HepG2 (cell line): ENCODE data around the gene P4HB. TPM values are rescaled to one million over a fixed set of nuclear protein-coding genes. Genes with fewer than 3 reads are reported as not detected.

Experiments used
- CEBPG ChIP-seq: IDR thresholded peaks from 2 replicates; pipeline ENCODE4 v1.6.1; 2016
- MTA3 ChIP-seq: sonication (generic); formaldehyde crosslinking; IDR thresholded peaks from 2 replicates; pipeline ENCODE4 v1.4.0; 2020; ENCODE audit warnings: missing genetic modification reagents
- RNF2 ChIP-seq: fragments of 450-650 bp; conservative IDR thresholded peaks from 2 replicates; pipeline ENCODE4 v1.6.1; 2016; ENCODE audit warnings: low read depth
- SRSF1 ChIP-seq: fragments of 200-400 bp; formaldehyde crosslinking; optimal IDR thresholded peaks from 2 replicates; pipeline ENCODE3; 2017; ENCODE audit warnings: mild to moderate bottlenecking, low read depth, low read length, moderate library complexity
- TEAD2 ChIP-seq: sonication (generic); formaldehyde crosslinking; IDR thresholded peaks from 2 replicates; pipeline ENCODE4 v1.9.0; 2021; ENCODE audit warnings: missing genetic modification reagents
- THYN1 ChIP-seq: sonication (generic); formaldehyde crosslinking; IDR thresholded peaks from 2 replicates; pipeline ENCODE4 v1.8.1; 2023; ENCODE audit warnings: low read depth, mild to moderate bottlenecking, moderate library complexity, missing genetic modification reagents, borderline replicate concordance
- ZBTB7A ChIP-seq: sonication (generic); formaldehyde crosslinking; IDR thresholded peaks from 2 replicates; pipeline ENCODE4 v1.8.0; 2022; ENCODE audit warnings: mild to moderate bottlenecking, missing genetic modification reagents
- ZBTB7B ChIP-seq: sonication (generic); formaldehyde crosslinking; IDR thresholded peaks from 2 replicates; pipeline ENCODE4 v1.4.0; 2020; ENCODE audit warnings: missing genetic modification reagents
- ZNF329 ChIP-seq: sonication (generic); formaldehyde crosslinking; IDR thresholded peaks from 2 replicates; pipeline ENCODE4 v1.9.0; 2021; ENCODE audit warnings: low read depth, mild to moderate bottlenecking, missing genetic modification reagents
- ZNF644 ChIP-seq: IDR thresholded peaks from 2 replicates; pipeline ENCODE4 v1.6.1; 2016; ENCODE audit warnings: low read depth
- ZNF792 ChIP-seq: IDR thresholded peaks from 2 replicates; pipeline ENCODE4 v1.6.1; 2016
- ZNF850 ChIP-seq: sonication (generic); formaldehyde crosslinking; conservative IDR thresholded peaks from 2 replicates; pipeline ENCODE4 v1.9.0; 2021; ENCODE audit warnings: mild to moderate bottlenecking, missing genetic modification reagents
- polyA plus RNA-seq, 8 experiments: library from polyadenylated mRNA; depleted of rRNA in 3 of 8; stranded (reverse) in 7 of 8; unstranded in 1 of 8; fragments of >200 nt; fragmentation: Illumina TruSeq in 4 of 8; extraction: Trizol in 4 of 8; gene quantifications; 2 replicates each; pipeline versions ENCODE4 v1.2.1 to v1.2.3, GENCODE V29; 2011 to 2016; ENCODE audit warnings: low read depth in 4 of 8, missing spikeins in 1 of 8, mixed read lengths in 1 of 8; ENCODE audit not compliant: insufficient read depth in 1 of 8
- total RNA-seq, 5 experiments: library from RNA; depleted of rRNA; stranded (reverse); fragments of >200 nt; fragmentation: Illumina TruSeq; extraction: Trizol; gene quantifications; 2 replicates each; pipeline ENCODE4 v1.2.3, GENCODE V29; 2016; ENCODE audit warnings: low read depth in 1 of 5
- TF ChIP-seq, protein P1 (sequence below): sonication (generic); formaldehyde crosslinking; IDR thresholded peaks from 2 replicates; pipeline ENCODE4 v1.5.0; 2020; ENCODE audit warnings: mild to moderate bottlenecking, missing genetic modification reagents, borderline replicate concordance
- TF ChIP-seq, protein P2 (sequence below): sonication (generic); formaldehyde crosslinking; IDR thresholded peaks from 2 replicates; pipeline ENCODE4 v1.4.0; 2020; ENCODE audit warnings: missing genetic modification reagents
- TF ChIP-seq, protein P3 (sequence below): fragments of 450-650 bp; IDR thresholded peaks from 2 replicates; pipeline ENCODE4 v1.6.1; 2016
- TF ChIP-seq, protein P4 (sequence below): sonication (generic); formaldehyde crosslinking; IDR thresholded peaks from 2 replicates; pipeline ENCODE4 v1.9.0; 2021; ENCODE audit warnings: mild to moderate bottlenecking, missing genetic modification reagents

The P4HB gene
- total and polyA plus RNA-seq, 2 of the 13 experiments (the other 11 are each of a cell fraction or from before 2014, with no cell fraction given), result 185 to 782 TPM

DNA sequence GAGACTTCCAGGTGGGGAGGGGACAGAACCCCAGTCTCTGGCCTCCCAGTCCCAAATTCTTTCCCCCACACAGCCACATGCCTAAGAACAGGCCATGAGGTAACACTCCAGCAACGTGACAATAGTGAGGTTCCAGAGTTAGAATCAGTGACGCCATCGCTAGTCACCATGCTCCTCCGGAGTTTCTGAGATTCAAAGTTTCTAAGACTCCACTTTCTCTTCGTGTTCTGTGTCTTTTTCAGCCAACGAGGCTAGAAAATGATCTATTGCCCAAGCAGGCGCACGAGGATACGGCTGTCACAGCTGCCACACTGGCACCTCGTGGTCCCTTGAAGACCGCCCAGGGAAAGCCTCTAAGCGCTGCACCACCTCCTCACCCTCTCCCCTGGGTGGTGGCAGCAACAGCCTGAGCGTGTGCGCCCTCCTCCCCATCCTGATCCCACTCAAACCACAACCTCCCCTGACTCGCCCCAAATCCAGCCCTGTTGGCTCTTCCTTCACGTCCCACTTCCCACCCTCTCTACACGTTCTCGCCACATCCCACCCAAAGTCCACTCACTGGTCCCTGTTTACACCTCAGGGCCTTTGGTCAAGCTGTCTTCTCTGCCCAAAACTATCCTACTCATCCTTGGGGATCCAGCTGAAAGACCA, 28.3 kb downstream of the P4HB start (continued):
- TF ChIP-seq, protein P1, sequence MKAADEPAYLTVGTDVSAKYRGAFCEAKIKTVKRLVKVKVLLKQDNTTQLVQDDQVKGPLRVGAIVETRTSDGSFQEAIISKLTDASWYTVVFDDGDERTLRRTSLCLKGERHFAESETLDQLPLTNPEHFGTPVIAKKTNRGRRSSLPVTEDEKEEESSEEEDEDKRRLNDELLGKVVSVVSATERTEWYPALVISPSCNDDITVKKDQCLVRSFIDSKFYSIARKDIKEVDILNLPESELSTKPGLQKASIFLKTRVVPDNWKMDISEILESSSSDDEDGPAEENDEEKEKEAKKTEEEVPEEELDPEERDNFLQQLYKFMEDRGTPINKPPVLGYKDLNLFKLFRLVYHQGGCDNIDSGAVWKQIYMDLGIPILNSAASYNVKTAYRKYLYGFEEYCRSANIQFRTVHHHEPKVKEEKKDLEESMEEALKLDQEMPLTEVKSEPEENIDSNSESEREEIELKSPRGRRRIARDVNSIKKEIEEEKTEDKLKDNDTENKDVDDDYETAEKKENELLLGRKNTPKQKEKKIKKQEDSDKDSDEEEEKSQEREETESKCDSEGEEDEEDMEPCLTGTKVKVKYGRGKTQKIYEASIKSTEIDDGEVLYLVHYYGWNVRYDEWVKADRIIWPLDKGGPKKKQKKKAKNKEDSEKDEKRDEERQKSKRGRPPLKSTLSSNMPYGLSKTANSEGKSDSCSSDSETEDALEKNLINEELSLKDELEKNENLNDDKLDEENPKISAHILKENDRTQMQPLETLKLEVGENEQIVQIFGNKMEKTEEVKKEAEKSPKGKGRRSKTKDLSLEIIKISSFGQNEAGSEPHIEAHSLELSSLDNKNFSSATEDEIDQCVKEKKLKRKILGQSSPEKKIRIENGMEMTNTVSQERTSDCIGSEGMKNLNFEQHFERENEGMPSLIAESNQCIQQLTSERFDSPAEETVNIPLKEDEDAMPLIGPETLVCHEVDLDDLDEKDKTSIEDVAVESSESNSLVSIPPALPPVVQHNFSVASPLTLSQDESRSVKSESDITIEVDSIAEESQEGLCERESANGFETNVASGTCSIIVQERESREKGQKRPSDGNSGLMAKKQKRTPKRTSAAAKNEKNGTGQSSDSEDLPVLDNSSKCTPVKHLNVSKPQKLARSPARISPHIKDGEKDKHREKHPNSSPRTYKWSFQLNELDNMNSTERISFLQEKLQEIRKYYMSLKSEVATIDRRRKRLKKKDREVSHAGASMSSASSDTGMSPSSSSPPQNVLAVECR, result peak; percentile 72
- TF ChIP-seq, protein P2, sequence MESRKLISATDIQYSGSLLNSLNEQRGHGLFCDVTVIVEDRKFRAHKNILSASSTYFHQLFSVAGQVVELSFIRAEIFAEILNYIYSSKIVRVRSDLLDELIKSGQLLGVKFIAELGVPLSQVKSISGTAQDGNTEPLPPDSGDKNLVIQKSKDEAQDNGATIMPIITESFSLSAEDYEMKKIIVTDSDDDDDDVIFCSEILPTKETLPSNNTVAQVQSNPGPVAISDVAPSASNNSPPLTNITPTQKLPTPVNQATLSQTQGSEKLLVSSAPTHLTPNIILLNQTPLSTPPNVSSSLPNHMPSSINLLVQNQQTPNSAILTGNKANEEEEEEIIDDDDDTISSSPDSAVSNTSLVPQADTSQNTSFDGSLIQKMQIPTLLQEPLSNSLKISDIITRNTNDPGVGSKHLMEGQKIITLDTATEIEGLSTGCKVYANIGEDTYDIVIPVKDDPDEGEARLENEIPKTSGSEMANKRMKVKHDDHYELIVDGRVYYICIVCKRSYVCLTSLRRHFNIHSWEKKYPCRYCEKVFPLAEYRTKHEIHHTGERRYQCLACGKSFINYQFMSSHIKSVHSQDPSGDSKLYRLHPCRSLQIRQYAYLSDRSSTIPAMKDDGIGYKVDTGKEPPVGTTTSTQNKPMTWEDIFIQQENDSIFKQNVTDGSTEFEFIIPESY (CRISPR knock-in tag), result peak; percentile 31; the same call in 1 of the 2 replicates
- TF ChIP-seq, protein P3, sequence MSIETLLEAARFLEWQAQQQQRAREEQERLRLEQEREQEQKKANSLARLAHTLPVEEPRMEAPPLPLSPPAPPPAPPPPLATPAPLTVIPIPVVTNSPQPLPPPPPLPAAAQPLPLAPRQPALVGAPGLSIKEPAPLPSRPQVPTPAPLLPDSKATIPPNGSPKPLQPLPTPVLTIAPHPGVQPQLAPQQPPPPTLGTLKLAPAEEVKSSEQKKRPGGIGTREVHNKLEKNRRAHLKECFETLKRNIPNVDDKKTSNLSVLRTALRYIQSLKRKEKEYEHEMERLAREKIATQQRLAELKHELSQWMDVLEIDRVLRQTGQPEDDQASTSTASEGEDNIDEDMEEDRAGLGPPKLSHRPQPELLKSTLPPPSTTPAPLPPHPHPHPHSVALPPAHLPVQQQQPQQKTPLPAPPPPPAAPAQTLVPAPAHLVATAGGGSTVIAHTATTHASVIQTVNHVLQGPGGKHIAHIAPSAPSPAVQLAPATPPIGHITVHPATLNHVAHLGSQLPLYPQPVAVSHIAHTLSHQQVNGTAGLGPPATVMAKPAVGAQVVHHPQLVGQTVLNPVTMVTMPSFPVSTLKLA, result peak; percentile 51
- no peak for TF ChIP-seq ZNF329 (CRISPR knock-in tag)
- TF ChIP-seq THYN1 (CRISPR knock-in tag), result no peak
- TF ChIP-seq CEBPG (CRISPR knock-in tag), result no peak; the same call in 1 of the 2 replicates
- TF ChIP-seq ZNF644 (CRISPR knock-in tag), result no peak
- TF ChIP-seq ZNF792 (CRISPR knock-in tag), result no peak
- peak; percentile 17 for TF ChIP-seq ZBTB7A
- TF ChIP-seq SRSF1, result no peak
- TF ChIP-seq, protein P4, sequence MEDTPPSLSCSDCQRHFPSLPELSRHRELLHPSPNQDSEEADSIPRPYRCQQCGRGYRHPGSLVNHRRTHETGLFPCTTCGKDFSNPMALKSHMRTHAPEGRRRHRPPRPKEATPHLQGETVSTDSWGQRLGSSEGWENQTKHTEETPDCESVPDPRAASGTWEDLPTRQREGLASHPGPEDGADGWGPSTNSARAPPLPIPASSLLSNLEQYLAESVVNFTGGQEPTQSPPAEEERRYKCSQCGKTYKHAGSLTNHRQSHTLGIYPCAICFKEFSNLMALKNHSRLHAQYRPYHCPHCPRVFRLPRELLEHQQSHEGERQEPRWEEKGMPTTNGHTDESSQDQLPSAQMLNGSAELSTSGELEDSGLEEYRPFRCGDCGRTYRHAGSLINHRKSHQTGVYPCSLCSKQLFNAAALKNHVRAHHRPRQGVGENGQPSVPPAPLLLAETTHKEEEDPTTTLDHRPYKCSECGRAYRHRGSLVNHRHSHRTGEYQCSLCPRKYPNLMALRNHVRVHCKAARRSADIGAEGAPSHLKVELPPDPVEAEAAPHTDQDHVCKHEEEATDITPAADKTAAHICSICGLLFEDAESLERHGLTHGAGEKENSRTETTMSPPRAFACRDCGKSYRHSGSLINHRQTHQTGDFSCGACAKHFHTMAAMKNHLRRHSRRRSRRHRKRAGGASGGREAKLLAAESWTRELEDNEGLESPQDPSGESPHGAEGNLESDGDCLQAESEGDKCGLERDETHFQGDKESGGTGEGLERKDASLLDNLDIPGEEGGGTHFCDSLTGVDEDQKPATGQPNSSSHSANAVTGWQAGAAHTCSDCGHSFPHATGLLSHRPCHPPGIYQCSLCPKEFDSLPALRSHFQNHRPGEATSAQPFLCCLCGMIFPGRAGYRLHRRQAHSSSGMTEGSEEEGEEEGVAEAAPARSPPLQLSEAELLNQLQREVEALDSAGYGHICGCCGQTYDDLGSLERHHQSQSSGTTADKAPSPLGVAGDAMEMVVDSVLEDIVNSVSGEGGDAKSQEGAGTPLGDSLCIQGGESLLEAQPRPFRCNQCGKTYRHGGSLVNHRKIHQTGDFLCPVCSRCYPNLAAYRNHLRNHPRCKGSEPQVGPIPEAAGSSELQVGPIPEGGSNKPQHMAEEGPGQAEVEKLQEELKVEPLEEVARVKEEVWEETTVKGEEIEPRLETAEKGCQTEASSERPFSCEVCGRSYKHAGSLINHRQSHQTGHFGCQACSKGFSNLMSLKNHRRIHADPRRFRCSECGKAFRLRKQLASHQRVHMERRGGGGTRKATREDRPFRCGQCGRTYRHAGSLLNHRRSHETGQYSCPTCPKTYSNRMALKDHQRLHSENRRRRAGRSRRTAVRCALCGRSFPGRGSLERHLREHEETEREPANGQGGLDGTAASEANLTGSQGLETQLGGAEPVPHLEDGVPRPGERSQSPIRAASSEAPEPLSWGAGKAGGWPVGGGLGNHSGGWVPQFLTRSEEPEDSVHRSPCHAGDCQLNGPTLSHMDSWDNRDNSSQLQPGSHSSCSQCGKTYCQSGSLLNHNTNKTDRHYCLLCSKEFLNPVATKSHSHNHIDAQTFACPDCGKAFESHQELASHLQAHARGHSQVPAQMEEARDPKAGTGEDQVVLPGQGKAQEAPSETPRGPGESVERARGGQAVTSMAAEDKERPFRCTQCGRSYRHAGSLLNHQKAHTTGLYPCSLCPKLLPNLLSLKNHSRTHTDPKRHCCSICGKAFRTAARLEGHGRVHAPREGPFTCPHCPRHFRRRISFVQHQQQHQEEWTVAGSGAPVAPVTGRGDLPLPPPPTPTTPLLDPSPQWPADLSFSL (CRISPR knock-in tag), result no peak
- no peak for TF ChIP-seq RNF2
- no peak for TF ChIP-seq TEAD2
- no peak for TF ChIP-seq ZBTB7B (CRISPR knock-in tag)
- no peak for TF ChIP-seq MTA3 (CRISPR knock-in tag)
- TF ChIP-seq ZNF850 (CRISPR knock-in tag), result no peak
